Natural killer cell (primary cell): Measurements from ENCODE around the gene NDEL1. TPM values are rescaled to one million over a fixed set of nuclear protein-coding genes. Genes with fewer than 3 reads are reported as not detected.

ENCODE experiments used
- ATAC-seq, 3 donors: fragments of 150-1000 bp in 2 of 3; fragments of 200-7000 bp in 1 of 3; cut with Tn5 transposase; 1 replicate in 1 of 3; 2 replicates in 2 of 3; pipeline ENCODE4 v1.10.0; 2021; ENCODE audit warnings: mild to moderate bottlenecking in 2 of 3, moderate library complexity in 2 of 3
- DNase-seq, 2 donors: peaks; one replicate each; pipeline versions ENCODE4 v3.0.0 to v3.0.0-alpha.2; 2013 to 2021; ENCODE audit warnings: mixed read lengths in 1 of 2
- H3K27ac ChIP-seq: one replicate; pipeline ENCODE4 v1.5.1; 2013; ENCODE audit warnings: mild to moderate bottlenecking, low read length
- H3K27me3 ChIP-seq: one replicate; pipeline ENCODE4 v1.6.1; 2013; ENCODE audit warnings: low read length; ENCODE audit not compliant: control insufficient read depth, insufficient read depth
- H3K36me3 ChIP-seq: one replicate; pipeline ENCODE4 v1.6.1; 2013; ENCODE audit warnings: low read length; ENCODE audit not compliant: control insufficient read depth, insufficient read depth
- H3K4me1 ChIP-seq: one replicate; pipeline ENCODE4 v1.6.1; 2013; ENCODE audit warnings: low read length; ENCODE audit not compliant: control insufficient read depth, insufficient read depth
- H3K4me3 ChIP-seq: one replicate; pipeline ENCODE4 v1.5.1; 2013; ENCODE audit warnings: low read length
- H3K9me3 ChIP-seq: one replicate; pipeline ENCODE4 v1.6.1; 2013; ENCODE audit warnings: low read length; ENCODE audit not compliant: control insufficient read depth, insufficient read depth
- H3K27ac Mint-ChIP-seq, 2 donors: one replicate each; pipeline ENCODE4 v1.8.0; 2022; ENCODE audit warnings: mild to moderate bottlenecking in 2 of 2, mixed read lengths in 2 of 2, moderate library complexity in 1 of 2
- H3K27me3 Mint-ChIP-seq, 2 donors: one replicate each; pipeline ENCODE4 v1.8.0; 2022; ENCODE audit warnings: low read depth in 2 of 2, mixed read lengths in 2 of 2
- H3K36me3 Mint-ChIP-seq: one replicate; pipeline ENCODE4 v1.8.0; 2022; ENCODE audit warnings: mixed read lengths
- H3K4me1 Mint-ChIP-seq, 2 donors: one replicate each; pipeline ENCODE4 v1.8.0; 2022; ENCODE audit warnings: mixed read lengths in 2 of 2
- H3K4me3 Mint-ChIP-seq: one replicate; pipeline ENCODE4 v1.8.0; 2022; ENCODE audit warnings: mild to moderate bottlenecking, moderate library complexity, mixed read lengths
- H3K9me3 Mint-ChIP-seq, 2 donors: one replicate each; pipeline ENCODE4 v1.8.0; 2022; ENCODE audit warnings: mixed read lengths in 2 of 2
- WGBS: methylation state at CpG from one replicate; pipeline ENCODE4 v1.1.7; 2013; ENCODE audit warnings: missing lambda C conversion rate; ENCODE audit not compliant: insufficient coverage; 5-methylcytosine and 5-hydroxymethylcytosine counted together
- intact Hi-C: fragments of 100-400 bp; cut with micrococcal nuclease; formaldehyde crosslinking; loops from one replicate; pipeline ENCODE4 v1.14.2; 2022
- total RNA-seq, 4 donors: library from RNA; stranded (reverse); fragments of 120-200 nt in 1 of 4; gene quantifications; one replicate each; pipeline versions ENCODE4 v1.2.3 to v1.2.4, GENCODE V29; 2013 to 2022
- TF ChIP-seq, protein P1 (sequence below): fragments of 200-600 bp; IDR thresholded peaks from one replicate; pipeline ENCODE4 v1.8.0; 2022; ENCODE audit warnings: antibody characterized with exemption

NDEL1 gene
- total RNA-seq, 3 donors from 2014 or later (not counting 1 experiment from before 2014, with no cell fraction given): 174 to 219 (median 193) TPM

DNA sequence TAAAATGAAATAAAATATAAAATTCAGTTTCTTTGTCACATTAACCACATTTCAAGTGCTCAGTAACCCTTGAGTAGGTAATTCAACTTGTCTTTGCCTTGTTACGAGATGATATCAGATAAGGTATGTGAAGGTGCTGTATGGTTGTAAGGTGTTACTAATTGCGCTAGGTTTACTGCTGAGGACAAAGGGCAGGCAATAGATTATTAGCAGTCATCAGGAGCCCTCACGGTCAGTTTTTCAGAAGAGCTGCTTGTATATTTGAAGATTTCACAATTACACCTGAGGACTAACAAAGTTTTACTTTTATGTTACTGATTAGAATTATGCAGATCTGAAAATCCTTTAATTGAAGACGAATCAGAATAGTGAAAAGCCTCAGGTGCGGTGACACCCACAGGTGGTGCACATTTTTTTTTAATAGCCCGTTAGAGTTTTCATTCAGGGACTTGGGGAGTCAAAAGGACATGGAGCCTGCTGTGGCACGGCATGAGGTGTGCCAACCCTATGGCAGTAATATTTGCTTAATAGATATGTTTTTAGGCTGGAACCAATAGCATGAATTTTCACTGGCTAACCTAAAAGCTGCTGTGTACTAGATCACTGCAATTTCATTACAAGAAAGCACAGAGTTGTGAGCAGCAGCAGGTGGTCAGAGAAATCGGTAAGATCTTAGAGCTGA, 16.4 kb downstream of the NDEL1 start:
- WGBS: 98% methylated on average over 7 of the region's 8 CpGs
- intact Hi-C loops: no loop called here
- Histone ChIP-seq H3K27ac (no peak overlapping the region), H3K9me3 (no peaks in the 10 kb centered on the region), H3K4me1 (no peaks in the 10 kb centered on the region), H3K36me3 (peaks cover 81% of the 10 kb centered on the region), H3K4me3 (no peak overlapping the region), H3K27me3 (no peaks in the 10 kb centered on the region)
- Mint-ChIP-seq H3K4me3 (no peak overlapping the region), H3K27me3 (no peaks in the 10 kb centered on the region), H3K9me3 (no peaks in the 10 kb centered on the region), H3K36me3 (peaks cover 25% of the 10 kb centered on the region), H3K4me1 (peaks cover 17 to 29% of the 10 kb centered on the region in 2 donors), H3K27ac (no peak overlapping the region)
- ATAC-seq (no peak), DNase-seq (no peak)
- TF ChIP-seq, protein P1, sequence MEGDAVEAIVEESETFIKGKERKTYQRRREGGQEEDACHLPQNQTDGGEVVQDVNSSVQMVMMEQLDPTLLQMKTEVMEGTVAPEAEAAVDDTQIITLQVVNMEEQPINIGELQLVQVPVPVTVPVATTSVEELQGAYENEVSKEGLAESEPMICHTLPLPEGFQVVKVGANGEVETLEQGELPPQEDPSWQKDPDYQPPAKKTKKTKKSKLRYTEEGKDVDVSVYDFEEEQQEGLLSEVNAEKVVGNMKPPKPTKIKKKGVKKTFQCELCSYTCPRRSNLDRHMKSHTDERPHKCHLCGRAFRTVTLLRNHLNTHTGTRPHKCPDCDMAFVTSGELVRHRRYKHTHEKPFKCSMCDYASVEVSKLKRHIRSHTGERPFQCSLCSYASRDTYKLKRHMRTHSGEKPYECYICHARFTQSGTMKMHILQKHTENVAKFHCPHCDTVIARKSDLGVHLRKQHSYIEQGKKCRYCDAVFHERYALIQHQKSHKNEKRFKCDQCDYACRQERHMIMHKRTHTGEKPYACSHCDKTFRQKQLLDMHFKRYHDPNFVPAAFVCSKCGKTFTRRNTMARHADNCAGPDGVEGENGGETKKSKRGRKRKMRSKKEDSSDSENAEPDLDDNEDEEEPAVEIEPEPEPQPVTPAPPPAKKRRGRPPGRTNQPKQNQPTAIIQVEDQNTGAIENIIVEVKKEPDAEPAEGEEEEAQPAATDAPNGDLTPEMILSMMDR: no peak

- no peak overlapping the region for H3K27ac Mint-ChIP-seq
- DNase-seq (no peak), ATAC-seq (no peak)
- H3K4me3 Mint-ChIP-seq: no peak overlapping the region
- no peaks in the 10 kb centered on the region for H3K27me3 Mint-ChIP-seq
- Histone ChIP-seq H3K9me3 (no peaks in the 10 kb centered on the region), H3K4me1 (no peaks in the 10 kb centered on the region), H3K27me3 (no peaks in the 10 kb centered on the region), H3K4me3 (no peak overlapping the region), H3K27ac (no peak overlapping the region), H3K36me3 (peaks cover 83% of the 10 kb centered on the region)
- no peaks in the 10 kb centered on the region for H3K9me3 Mint-ChIP-seq
- intact Hi-C loops: no loop called here
- H3K36me3 Mint-ChIP-seq: peaks cover 29% of the 10 kb centered on the region
- TF ChIP-seq, protein P1: no peak
- WGBS: no CpG with 5 or more reads among the region's 3 CpGs
- H3K4me1 Mint-ChIP-seq: peaks cover 7 to 24% of the 10 kb centered on the region in 2 donors
Observed at GRCh38 chr17:8453326-8453725, 17.6 kb downstream of the NDEL1 start.

DNA sequence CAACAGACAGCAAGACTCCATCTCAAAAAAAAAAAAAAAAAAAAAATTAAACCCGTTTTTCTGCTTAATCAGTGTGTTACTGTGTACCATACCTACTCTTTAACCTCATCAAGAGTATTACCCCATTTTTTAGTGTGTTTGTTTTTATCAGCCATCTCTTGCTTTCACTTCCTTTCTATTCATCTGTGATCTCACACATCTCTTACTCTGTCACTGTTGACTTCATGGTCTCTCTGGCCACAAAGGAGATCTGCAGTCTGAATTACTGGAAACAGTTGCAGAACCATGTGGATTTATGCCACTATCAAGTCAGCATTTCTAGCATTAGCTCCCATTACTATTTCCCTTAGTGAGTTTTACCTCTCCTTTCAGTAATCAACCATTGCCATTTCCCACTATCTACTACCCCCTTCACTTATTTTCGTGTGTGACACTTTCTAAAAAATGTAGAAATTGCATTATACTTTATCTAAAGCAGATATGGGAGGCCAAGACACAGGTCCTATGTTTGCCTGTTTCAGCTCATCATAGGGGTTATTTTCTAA, 20.1 kb downstream of the NDEL1 start:
- no peaks in the 10 kb centered on the region for H3K9me3 Mint-ChIP-seq
- ATAC-seq (peak in 1 of 3 donors; percentile 81), DNase-seq (no peak)
- 86% methylated on average over 1 of the region's 2 CpGs for WGBS
- Histone ChIP-seq H3K27ac (no peak overlapping the region), H3K36me3 (peaks cover 87% of the 10 kb centered on the region), H3K27me3 (no peaks in the 10 kb centered on the region), H3K4me1 (no peaks in the 10 kb centered on the region), H3K4me3 (no peak overlapping the region), H3K9me3 (no peaks in the 10 kb centered on the region)
- H3K4me3 Mint-ChIP-seq: no peak overlapping the region
- H3K36me3 Mint-ChIP-seq: peaks cover 22% of the 10 kb centered on the region
- TF ChIP-seq, protein P1: no peak
- H3K27me3 Mint-ChIP-seq: no peaks in the 10 kb centered on the region
- intact Hi-C loops: no loop called here
- peaks cover 6 to 24% of the 10 kb centered on the region in 2 donors for H3K4me1 Mint-ChIP-seq
- peak overlapping the region; percentile 12 to 37 for H3K27ac Mint-ChIP-seq
